Germinal center (tissue), 1 donor: ENCODE results near the gene FUT7.

Experiments used
- DNase-seq: peaks from one replicate; pipeline ENCODE4 v3.0.0; 2012; ENCODE audit warnings: mixed read lengths, low spot score

Gene FUT7

DNA sequence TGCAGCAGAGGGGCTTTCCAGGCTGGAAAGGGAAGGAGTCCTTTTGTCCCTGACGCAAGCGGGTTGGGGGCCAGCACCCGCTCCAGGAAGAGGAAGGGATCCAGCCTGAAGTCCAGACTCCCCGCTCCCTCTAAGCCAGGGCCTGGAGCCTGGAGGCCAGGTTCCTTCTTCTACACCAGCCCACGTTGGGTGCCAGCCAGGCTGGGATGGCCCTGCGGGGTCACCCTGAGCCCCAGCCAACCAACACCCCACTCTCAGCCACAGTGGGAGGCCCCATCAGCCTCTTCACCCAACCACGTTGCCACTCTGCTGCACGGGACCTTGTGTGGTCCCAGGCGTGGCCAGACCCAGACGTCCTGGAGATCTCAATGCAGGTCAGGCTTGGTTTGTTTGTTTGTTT is 970 bp upstream of the FUT7 start:
- no peak for DNase-seq

GRCh38 chr9:137030538-137031527 is 1.1 kb downstream of the FUT7 start:
- DNase-seq = no peak

- DNase-seq = no peak
Measured at GRCh38 chr9:137030006-137030405, 1.9 kb downstream of the FUT7 start.

DNA sequence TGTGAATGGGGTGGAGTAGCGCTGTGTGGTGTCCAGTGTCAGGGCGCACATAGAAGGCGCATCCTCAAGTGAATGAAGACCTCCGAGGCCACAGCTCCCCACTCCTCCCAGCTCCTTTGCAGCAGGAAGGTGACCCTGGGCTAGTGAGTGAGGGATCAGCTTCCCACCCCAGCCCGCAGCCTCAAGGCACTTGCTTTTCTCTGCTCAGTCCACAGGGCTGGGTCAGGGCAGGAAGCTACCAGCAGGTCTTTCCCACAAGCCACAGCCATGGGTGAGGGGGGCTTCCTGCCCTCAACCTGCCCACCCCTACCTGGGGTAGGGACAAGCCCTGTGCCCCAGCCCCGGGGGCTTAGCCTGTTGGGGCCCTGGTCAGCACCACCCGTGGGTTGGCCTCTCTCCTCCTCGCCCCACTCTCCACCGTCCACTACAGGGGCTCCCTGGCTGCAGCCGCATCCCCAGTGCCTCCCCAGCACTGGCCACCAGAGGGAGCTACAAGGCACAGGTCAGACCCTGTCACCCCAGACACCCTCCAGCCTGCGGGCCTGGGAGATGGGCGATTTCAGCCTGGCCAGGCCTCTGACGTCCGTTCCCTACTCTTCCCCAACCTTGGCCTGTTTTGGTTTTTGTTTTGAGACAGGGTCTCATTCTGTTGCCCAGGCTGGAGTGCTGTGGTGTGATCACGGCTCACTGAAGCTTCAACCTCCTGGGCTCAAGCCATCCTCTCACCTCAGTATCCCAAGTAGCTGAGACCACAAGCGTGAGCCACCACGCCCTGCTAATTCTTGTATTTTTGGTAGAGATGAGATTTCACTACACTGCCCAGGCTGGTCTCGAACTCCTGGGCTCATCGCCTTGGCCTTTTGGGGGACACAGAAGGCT is 2.6 kb downstream of the FUT7 start:
- DNase-seq = peak; percentile 66

DNA sequence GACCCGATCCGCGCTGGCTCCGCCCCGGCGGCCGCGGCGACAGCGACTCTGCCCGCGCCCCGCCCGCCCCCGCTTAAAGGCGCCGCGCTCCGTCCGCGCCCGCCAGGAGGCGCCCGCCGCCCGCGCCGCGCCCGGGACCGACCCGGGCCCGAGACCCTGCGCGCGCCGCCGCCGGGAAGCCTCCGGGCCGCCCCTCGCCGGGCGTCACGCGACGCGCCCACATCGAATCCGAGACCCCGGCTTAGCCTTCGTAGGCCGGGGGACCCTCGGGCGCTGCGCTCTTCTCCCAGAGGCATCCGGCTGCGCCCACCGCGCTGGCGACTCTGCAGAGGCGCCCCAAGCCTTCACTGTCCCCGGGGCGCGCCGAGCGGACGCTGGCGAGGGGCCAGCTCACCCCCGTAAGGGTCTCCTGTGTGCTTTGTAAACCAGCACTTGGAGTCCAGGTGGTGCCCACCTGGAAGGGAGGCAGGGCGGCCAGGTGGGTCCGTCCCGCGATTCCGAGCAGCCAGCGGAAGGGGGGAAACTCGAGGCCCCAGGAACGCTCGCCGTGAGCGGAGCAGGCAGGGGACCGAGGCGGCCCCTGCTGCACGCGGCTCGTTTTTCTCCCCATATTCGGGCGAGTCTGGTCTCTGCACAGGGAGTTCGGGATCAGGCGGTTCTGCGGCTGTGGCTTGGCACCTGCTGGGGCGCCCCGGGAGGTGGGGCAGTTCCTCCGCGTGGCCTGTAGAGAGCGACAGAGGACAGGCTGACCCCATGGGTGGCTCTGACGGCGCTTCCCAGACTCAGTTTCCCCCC is 3.4 kb downstream of the FUT7 start:
- peak; percentile 71 for DNase-seq

- no peak for DNase-seq
Measured at GRCh38 chr9:137027369-137028262, 4.3 kb downstream of the FUT7 start, which contains the start of gene ABCA2. TSS of gene ABCA2 (minus strand) at chr9:137028237. CDS start at chr9:137028140, 97 bp downstream.

DNA sequence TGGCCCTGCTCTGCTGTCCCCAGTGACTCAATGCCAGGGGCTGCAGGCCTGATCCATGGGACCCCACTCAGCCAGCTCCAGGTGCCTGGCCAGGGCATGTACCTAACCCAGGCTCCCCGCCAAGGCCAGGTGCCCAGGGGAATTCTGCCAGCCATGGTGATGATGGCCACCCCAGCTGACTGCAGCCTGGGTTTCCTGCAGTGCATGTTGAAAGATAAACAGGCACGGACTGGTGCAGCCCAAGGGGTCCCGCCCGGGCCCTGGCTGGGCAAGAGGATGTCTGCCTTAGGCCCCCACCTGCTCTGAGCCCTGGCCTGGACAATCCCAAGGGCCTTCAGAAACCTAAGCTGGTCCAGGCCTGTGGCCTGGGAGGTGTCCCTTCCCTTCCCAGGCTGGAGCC is 5.1 kb downstream of the FUT7 start:
- DNase-seq = no peak

GRCh38 chr9:137026384-137026783 is 5.5 kb downstream of the FUT7 start:
- DNase-seq = no peak

DNA sequence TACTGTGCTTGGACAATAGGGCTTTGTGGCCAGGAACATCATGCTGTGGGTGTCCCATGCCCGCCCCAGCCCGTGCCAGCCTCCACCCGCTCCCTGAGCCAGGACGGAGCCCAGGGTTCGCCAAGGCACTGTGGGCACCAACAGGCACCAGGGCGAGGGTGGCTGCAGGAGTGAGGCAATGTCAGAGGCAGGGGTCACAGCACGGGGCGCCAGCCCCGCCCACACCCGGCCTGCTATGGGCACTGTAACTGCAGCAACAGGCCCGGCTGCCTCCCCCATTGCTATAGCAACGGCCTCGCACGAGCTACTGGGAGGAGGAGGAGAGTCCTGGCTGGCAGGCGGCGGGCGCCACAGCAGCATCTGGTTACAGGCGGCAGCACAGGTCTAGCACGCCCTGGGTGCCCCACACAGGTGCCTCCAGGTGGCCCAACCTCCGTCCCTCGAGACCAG is 6.3 kb downstream of the FUT7 start:
- peak; percentile 45 for DNase-seq

DNA sequence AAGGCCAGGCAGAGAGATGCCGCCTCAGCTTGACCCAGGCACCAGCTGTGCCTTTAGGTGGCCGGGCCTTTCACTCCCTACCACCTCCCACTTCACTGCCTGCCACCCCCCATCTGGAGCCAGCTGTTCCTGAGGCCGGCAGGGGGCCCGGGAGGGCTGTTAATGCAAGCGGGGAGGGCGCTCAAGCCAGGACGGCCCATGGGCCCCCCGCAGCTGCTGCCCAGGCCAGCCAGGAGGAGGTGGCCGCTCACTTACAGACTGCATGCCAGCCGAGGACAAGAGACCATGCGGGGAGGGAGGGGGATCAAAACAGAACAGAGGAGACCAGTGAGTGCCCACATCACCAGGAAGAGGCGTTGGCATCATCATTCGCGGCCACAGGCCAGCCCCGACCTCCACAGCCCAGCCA is 8.3 kb downstream of the FUT7 start:
- no peak for DNase-seq

GRCh38 chr9:137023157-137023556 is 8.7 kb downstream of the FUT7 start:
- no peak for DNase-seq

DNA sequence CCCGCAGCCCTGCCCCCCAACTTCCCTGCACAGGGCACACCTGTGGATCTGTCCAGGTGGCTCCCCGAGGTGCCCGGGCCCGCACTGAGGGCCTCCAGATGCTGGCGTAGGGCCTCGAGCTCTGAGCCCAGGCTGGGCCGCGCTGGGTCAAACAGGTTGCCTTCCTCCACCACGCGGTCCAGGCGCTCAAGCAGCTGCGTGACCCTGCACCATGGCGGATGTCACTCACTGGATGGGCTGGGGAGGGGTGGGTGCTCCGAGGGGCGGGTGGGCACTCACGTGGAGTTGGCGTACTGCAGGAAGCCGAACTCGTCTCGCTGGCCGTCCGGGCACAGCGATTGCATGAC is 9.3 kb downstream of the FUT7 start:
- no peak for DNase-seq

GRCh38 chr9:137021979-137022661 is 9.8 kb downstream of the FUT7 start:
- DNase-seq = peak; percentile 63

DNA sequence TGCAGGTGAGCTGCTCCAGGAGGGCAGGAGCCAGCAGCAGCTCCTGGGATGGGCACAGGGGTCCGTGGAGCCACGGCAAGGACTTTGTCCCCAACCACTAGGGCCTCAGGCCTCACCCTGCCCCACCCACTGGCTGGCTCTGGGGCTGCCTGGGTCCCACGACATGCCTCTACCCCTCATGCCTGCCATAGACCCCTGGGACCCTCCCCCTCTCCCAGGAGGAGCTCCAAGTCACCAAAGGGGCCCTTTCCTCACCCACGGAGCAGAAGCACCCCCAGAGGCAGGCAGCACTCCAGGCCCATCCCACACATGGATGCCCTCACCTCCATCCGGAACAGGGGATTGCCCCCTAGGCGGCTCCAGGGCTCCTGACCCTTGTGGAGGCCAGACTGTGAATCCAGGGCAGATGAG is 10.3 kb downstream of the FUT7 start:
- no peak for DNase-seq

GRCh38 chr9:137020771-137021567 is 10.9 kb downstream of the FUT7 start:
- DNase-seq = no peak

DNA sequence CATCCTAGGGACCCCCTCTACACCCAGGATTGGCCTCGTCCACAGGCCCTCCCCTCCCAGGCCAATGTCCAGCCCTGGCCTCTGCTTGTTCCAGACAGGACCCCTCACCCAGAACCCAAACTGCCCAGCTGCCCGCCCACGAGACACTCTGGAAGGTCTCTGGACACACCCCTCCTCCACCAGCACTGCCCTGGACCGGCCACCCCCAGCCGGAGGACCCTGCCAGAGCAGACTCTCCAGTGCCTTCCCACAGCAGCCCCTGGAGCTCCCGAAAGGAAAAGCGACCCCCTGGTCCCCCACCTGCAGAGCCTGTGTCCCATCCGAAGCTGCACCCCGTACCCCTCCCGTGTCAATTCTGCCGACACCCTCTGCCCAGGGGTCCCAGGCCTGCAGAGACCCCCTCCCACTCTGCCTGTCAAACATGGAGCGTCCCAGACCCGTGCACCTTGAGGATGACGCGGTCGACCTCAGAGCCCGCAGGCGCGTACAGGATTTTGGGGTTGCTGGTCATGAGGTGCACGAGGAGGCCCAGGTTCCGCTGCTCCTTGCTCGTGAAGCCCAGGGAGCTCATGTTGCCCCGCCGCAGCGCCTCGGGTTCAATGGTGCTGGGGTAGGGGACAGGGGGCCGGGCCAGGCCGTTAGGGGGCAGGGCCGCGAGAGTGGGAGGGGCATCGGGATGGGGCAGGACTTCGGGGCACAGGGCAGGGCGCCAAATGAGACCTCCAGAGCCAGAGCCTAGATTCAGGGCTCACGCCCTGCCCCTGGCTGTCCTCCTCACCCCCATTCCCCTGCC is 11.8 kb downstream of the FUT7 start:
- DNase-seq = no peak

- DNase-seq = no peak
Measured at GRCh38 chr9:137018761-137019559, 12.9 kb downstream of the FUT7 start.
